GM12878 (cell line): ENCODE measurements around the gene TRIM3. TPM values are rescaled to one million over a fixed set of nuclear protein-coding genes. Genes with fewer than 3 reads are reported as not detected.

ENCODE experiments used
- ASH2L ChIP-seq: fragments of 300-600, 200-600 bp; sonication (generic); IDR thresholded peaks from 2 replicates; pipeline ENCODE4 v1.6.1; 2017; ENCODE audit warnings: low read depth, mild to moderate bottlenecking, borderline replicate concordance
- CBX5 ChIP-seq: sonication (generic); IDR thresholded peaks from 2 replicates; pipeline ENCODE4 v1.6.1; 2016; ENCODE audit warnings: low read depth, moderate library complexity, mild to moderate bottlenecking, inconsistent platforms
- CEBPB ChIP-seq, 2 experiments: fragments of 150-350 bp in 1 of 2; IDR thresholded peaks; 2 replicates each; pipeline ENCODE4 v1.6.1; 2012 to 2014; ENCODE audit warnings: low read depth in 2 of 2, low read length in 2 of 2, borderline replicate concordance in 1 of 2, inconsistent platforms in 1 of 2
- CREM ChIP-seq: IDR thresholded peaks from 2 replicates; pipeline ENCODE4 v1.6.1; 2014; ENCODE audit warnings: antibody characterized with exemption, low read depth
- E2F8 ChIP-seq: fragments of 450-650 bp; IDR thresholded peaks from 2 replicates; pipeline ENCODE4 v1.6.1; 2018; ENCODE audit warnings: mild to moderate bottlenecking, low read depth, moderate library complexity; ENCODE audit not compliant: partially characterized antibody
- HDAC2 ChIP-seq: fragments of 200-600 bp; sonication (generic); IDR thresholded peaks from 2 replicates; pipeline ENCODE4 v1.6.1; 2017
- JUNB ChIP-seq: IDR thresholded peaks from 2 replicates; pipeline ENCODE4 v1.6.1; 2016; ENCODE audit warnings: antibody characterized with exemption, mild to moderate bottlenecking
- POLR2A ChIP-seq: IDR thresholded peaks from 2 replicates; pipeline ENCODE4 v1.6.1; 2011; ENCODE audit warnings: low read depth, mild to moderate bottlenecking, low read length
- SMAD1 ChIP-seq: fragments of 450-650 bp; IDR thresholded peaks from 2 replicates; pipeline ENCODE4 v1.6.1; 2018; ENCODE audit warnings: mild to moderate bottlenecking, low read depth; ENCODE audit not compliant: partially characterized antibody
- SREBF2 ChIP-seq: IDR thresholded peaks from 2 replicates; pipeline ENCODE4 v1.6.1; 2012; ENCODE audit warnings: mild to moderate bottlenecking, low read length
- WRNIP1 ChIP-seq: IDR thresholded peaks from 2 replicates; pipeline ENCODE4 v1.6.1; 2011; ENCODE audit warnings: low read depth, low read length, improper control_type of control experiment, borderline replicate concordance
- ZBED1 ChIP-seq: IDR thresholded peaks from 2 replicates; pipeline ENCODE4 v1.6.1; 2016; ENCODE audit warnings: borderline replicate concordance
- ZNF217 ChIP-seq: fragments of 450-650 bp; IDR thresholded peaks from 2 replicates; pipeline ENCODE4 v1.6.1; 2017; ENCODE audit warnings: antibody characterized with exemption, mild to moderate bottlenecking
- ZNF384 ChIP-seq: IDR thresholded peaks from 2 replicates; pipeline ENCODE4 v1.6.1; 2012; ENCODE audit warnings: low read depth, mild to moderate bottlenecking, low read length, improper control_type of control experiment, borderline replicate concordance
- ZNF592 ChIP-seq: fragments of 450-650 bp; IDR thresholded peaks from 2 replicates; pipeline ENCODE4 v1.6.1; 2017; ENCODE audit warnings: mild to moderate bottlenecking, moderate library complexity
- polyA plus RNA-seq, 11 experiments: library from polyadenylated mRNA; depleted of rRNA in 4 of 11; unstranded in 6 of 11; stranded (reverse) in 5 of 11; fragments of >200 nt; fragmentation: Nextera tagmentation in 4 of 11; fragmentation: Illumina TruSeq in 1 of 11; extraction: Ambion mirVana in 4 of 11; extraction: Trizol in 1 of 11; gene quantifications; 1 replicate in 1 of 11; 2 replicates in 10 of 11; pipeline versions ENCODE4 v1.2.1 to v1.2.3, GENCODE V29; 2011 to 2016; ENCODE audit warnings: inconsistent platforms in 2 of 11, missing spikeins in 2 of 11, low read depth in 1 of 11
- total RNA-seq, 4 experiments: library from RNA; depleted of rRNA in 3 of 4; stranded (reverse); fragments of >200 nt in 3 of 4; fragmentation: Illumina TruSeq in 1 of 4; extraction: Trizol in 1 of 4; gene quantifications; 2 replicates each; pipeline versions ENCODE4 v1.2.1 to v1.2.3, GENCODE V29; 2013 to 2021
- TF ChIP-seq, protein P1 (sequence below): fragments of 450-650 bp; formaldehyde crosslinking; IDR thresholded peaks from 2 replicates; pipeline ENCODE4 v1.4.0; 2022; ENCODE audit warnings: mild to moderate bottlenecking, moderate library complexity

The TRIM3 gene
- total and polyA plus RNA-seq, 10 of the 15 experiments (the other 5 are each of a cell fraction or from before 2014, with no cell fraction given) = 0.34 to 11.8 (median 4.8) TPM

GRCh38 chr11:6473451-6474412 is at the start of gene TRIM3 (continued):
- TF ChIP-seq, protein P1, sequence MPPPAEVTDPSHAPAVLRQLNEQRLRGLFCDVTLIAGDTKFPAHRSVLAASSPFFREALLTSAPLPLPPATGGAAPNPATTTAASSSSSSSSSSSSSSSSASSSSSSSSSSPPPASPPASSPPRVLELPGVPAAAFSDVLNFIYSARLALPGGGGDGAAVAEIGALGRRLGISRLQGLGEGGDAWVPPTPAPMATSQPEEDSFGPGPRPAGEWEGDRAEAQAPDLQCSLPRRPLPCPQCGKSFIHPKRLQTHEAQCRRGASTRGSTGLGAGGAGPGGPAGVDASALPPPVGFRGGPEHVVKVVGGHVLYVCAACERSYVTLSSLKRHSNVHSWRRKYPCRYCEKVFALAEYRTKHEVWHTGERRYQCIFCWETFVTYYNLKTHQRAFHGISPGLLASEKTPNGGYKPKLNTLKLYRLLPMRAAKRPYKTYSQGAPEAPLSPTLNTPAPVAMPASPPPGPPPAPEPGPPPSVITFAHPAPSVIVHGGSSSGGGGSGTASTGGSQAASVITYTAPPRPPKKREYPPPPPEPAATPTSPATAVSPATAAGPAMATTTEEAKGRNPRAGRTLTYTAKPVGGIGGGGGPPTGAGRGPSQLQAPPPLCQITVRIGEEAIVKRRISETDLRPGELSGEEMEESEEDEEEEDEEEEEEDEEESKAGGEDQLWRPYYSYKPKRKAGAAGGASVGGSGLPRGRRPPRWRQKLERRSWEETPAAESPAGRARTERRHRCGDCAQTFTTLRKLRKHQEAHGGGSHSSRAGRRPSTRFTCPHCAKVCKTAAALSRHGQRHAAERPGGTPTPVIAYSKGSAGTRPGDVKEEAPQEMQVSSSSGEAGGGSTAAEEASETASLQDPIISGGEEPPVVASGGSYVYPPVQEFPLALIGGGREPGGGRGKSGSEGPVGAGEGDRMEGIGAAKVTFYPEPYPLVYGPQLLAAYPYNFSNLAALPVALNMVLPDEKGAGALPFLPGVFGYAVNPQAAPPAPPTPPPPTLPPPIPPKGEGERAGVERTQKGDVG = no peak
- TF ChIP-seq ASH2L = no peak
- no peak for TF ChIP-seq CEBPB (IDR thresholded peaks at IDR 0.05; ENCODE audit: borderline replicate concordance in 1 of 2, low read depth in 2 of 2, low read length in 2 of 2)
- no peak for TF ChIP-seq HDAC2
- no peak for TF ChIP-seq CBX5
- TF ChIP-seq E2F8 = no peak
- no peak for TF ChIP-seq CREM
- no peak for TF ChIP-seq ZBED1
- no peak for TF ChIP-seq ZNF217
- TF ChIP-seq WRNIP1 = no peak
- no peak for TF ChIP-seq JUNB
- no peak for TF ChIP-seq SREBF2
- no peak for TF ChIP-seq ZNF592
- TF ChIP-seq ZNF384 = no peak
- TF ChIP-seq SMAD1 = no peak
- TF ChIP-seq POLR2A = peak; percentile 72
